Kidney (tissue), 14 donors: Measurements from ENCODE around the gene HOXC13. TPM values are rescaled to one million over a fixed set of nuclear protein-coding genes. Genes with fewer than 3 reads are reported as not detected.

Experiments used
- DNase-seq, 5 donors: peaks; one replicate each; pipeline ENCODE4 v3.0.0-alpha.2; 2013 to 2020
- FAIRE-seq: peaks from 2 replicates; lab custom pipeline; 2012; peaks lifted over from hg19 to GRCh38; lab: Jason Lieb, UNC
- H3K27ac ChIP-seq, 2 donors: one replicate each; pipeline ENCODE4 v1.7.0; 2013; ENCODE audit warnings: low read depth in 2 of 2, low read length in 2 of 2, inconsistent platforms in 1 of 2
- H3K27me3 ChIP-seq: one replicate; pipeline ENCODE4 v1.7.1; 2013; ENCODE audit warnings: low read length, inconsistent platforms; ENCODE audit not compliant: control insufficient read depth, insufficient read depth
- H3K36me3 ChIP-seq, 3 donors: one replicate each; pipeline versions ENCODE4 v1.7.0 to v1.7.1; 2013; ENCODE audit warnings: low read length in 3 of 3, control low read depth in 1 of 3, inconsistent platforms in 1 of 3; ENCODE audit not compliant: insufficient read depth in 3 of 3, control insufficient read depth in 2 of 3
- H3K4me1 ChIP-seq, 3 donors: one replicate each; pipeline versions ENCODE4 v1.7.0 to v1.7.1; 2013; ENCODE audit warnings: low read length in 3 of 3, inconsistent platforms in 1 of 3, low read depth in 1 of 3; ENCODE audit not compliant: control insufficient read depth in 2 of 3, insufficient read depth in 2 of 3
- H3K4me3 ChIP-seq, 3 donors: one replicate each; pipeline versions ENCODE4 v1.7.0 to v1.8.1; 2013; ENCODE audit warnings: low read length in 3 of 3, control low read depth in 1 of 3, inconsistent platforms in 1 of 3
- H3K9ac ChIP-seq, 3 donors: one replicate each; pipeline versions ENCODE4 v1.7.0 to v1.7.1; 2013; ENCODE audit warnings: low read length in 3 of 3, control low read depth in 1 of 3, inconsistent platforms in 1 of 3
- H3K9me3 ChIP-seq, 3 donors: one replicate each; pipeline versions ENCODE4 v1.7.0 to v1.7.1; 2013; ENCODE audit warnings: low read length in 3 of 3, control low read depth in 1 of 3, inconsistent platforms in 1 of 3; ENCODE audit not compliant: control insufficient read depth in 2 of 3, insufficient read depth in 1 of 3
- CTCF ChIP-seq: IDR thresholded peaks from 3 replicates; pipeline ENCODE4 v1.5.1; 2012; ENCODE audit warnings: mild to moderate bottlenecking, moderate library complexity, borderline replicate concordance; ENCODE audit not compliant: insufficient read depth; ENCODE audit errors: extremely low read depth
- intact Hi-C: fragments of 100-400 bp; cut with DNase I; formaldehyde crosslinking; loops from one replicate; pipeline ENCODE4 v1.11.1; 2022
- polyA plus RNA-seq: library from polyadenylated mRNA; stranded (reverse); fragments of 350-450 nt; fragmentation: Illumina TruSeq; extraction: RNeasy Lipid Tissue Mini Kit (QIAGEN cat#74804); gene quantifications from one replicate; pipeline ENCODE4 v1.2.3, GENCODE V29; 2014; ENCODE audit warnings: low read depth, low replicate concordance; ENCODE audit not compliant: insufficient read depth
- total RNA-seq: library from RNA; stranded (reverse); fragmentation: NEBNext Ultra II Directional; extraction: Animal tissue kit (Norgen Biotek cat#: 25700); gene quantifications from one replicate; pipeline ENCODE4 v1.2.1, GENCODE V29; 2021
- donor health status: control.
- donor health status: control.
- donor health status: control.
- donor health status: control.
- donor health status: control.
- donor health status: DM: yes; HTN: yes; CAD: no.
- donor health status: Normal renal cell carcinoma (clear cell type).

HOXC13 gene
- total and polyA plus RNA-seq, 2 donors from 2014 or later = not detected

- Histone ChIP-seq H3K27ac (peak overlapping the region; percentile 68 to 72), H3K27me3 (peaks cover 5% of the 10 kb centered on the region), H3K9ac (peak overlapping the region; percentile 45 to 75 (median 62)), H3K4me3 (peak overlapping the region; percentile 39 to 86 (median 63)), H3K4me1 (peaks cover 0 to 33% (median 20%) of the 10 kb centered on the region in 3 donors), H3K9me3 (no peaks in the 10 kb centered on the region), H3K36me3 (no peaks in the 10 kb centered on the region)
- TF ChIP-seq CTCF = no peak
- DNase-seq (peak in 1 of 5 donors; percentile 82), FAIRE-seq (no peak)
- intact Hi-C loops = no loop called here
Measured at GRCh38 chr12:53991077-53991460, 52.4 kb downstream of the HOXC13 start.

GRCh38 chr12:53992377-53992889 lies 53.8 kb downstream of the HOXC13 start:
- Histone ChIP-seq H3K27ac (peak overlapping the region; percentile 68 to 71), H3K4me3 (peak overlapping the region in 2 of 3 donors; percentile 26 to 86), H3K27me3 (peaks cover 4% of the 10 kb centered on the region), H3K9me3 (no peaks in the 10 kb centered on the region), H3K36me3 (no peaks in the 10 kb centered on the region), H3K4me1 (peaks cover 0 to 31% (median 24%) of the 10 kb centered on the region in 3 donors), H3K9ac (peak overlapping the region in 2 of 3 donors; percentile 59 to 95)
- no peak for DNase-seq
- intact Hi-C loops = no loop called here
- no peak for TF ChIP-seq CTCF
- no peak for FAIRE-seq

- peak overlapping the region; percentile 87 to 93 for H3K27ac ChIP-seq
- DNase-seq (peak in 1 of 5 donors; percentile 73), FAIRE-seq (no peak)
- intact Hi-C loops = no loop called here
- no peak for TF ChIP-seq CTCF
- H3K36me3 ChIP-seq = no peaks in the 10 kb centered on the region
- H3K4me1 ChIP-seq = peaks cover 0 to 27% (median 21%) of the 10 kb centered on the region in 3 donors
- peak overlapping the region; percentile 52 to 95 (median 59) for H3K9ac ChIP-seq
- peak overlapping the region; percentile 36 to 88 (median 58) for H3K4me3 ChIP-seq
- H3K9me3 ChIP-seq = no peaks in the 10 kb centered on the region
- peaks cover 3% of the 10 kb centered on the region for H3K27me3 ChIP-seq
Measured at GRCh38 chr12:53993162-53994008, 54.8 kb downstream of the HOXC13 start.
